ENCODE results near the gene MGAT5B.

DNA sequence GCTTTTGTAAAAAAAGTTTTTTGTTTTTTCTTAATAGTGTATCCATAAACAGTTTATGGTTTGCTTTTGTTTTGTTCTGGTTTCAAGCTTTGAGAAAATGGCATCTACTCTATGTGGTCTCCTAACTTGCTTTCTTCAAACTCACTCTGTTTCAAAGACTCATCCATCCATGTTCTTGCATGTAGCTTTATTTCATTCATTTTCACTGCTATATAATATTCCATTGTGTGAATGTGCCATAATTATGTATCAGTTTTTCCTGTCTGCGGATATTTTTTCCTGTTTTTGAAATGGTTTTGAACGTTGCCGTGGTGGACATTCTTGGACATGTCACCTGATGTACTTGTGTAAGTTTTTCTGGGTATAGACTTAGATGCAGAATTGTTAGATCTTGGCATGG, 39.1 kb downstream of the MGAT5B start:
- TF ChIP-seq EZH2 (IDR thresholded peaks at IDR 0.05; ENCODE audit: insufficient read depth, poor library complexity, severe bottlenecking): no peak
- TF ChIP-seq EZH2phosphoT487 (IDR thresholded peaks at IDR 0.05; ENCODE audit: insufficient read depth, low read depth): no peak
